ENCODE results near the gene ZDHHC7.

ZDHHC7 gene

DNA sequence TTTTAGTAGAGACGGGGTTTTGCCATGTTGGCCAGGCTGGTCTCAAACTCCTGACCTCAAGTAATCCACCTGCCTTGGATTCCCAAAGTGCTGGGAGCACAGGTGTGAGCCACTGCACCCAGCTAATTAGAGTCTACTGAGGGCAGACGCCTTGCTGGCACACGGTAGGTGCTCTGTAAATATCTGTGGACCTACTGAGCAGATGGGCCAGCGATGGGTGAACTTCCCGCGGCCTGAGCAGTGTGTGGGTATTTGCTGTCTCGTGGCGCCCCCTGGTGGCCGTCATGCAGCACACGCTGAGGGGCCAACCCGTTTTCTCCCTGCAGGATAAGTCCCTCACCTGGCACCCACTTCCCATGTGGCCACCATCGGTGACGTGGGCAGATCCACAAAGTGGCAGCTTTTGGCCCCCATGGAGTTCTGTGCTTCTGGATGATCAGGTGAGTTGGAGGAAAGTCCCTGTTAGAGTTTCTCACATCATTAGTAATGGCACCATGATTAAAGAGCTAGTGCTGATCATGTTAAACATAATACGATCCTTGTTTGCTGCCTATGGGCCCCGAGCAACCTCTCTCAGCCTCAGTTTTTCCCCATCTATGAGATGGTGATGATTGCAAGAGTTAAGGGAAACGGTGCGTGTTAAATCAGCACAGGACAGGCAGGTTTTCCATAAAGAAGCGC is 40.7 kb downstream of the ZDHHC7 start:
- in situ Hi-C loops (cut with HindIII; ENCODE audit: low sequenced_read_pairs) = loop anchor here (10.0 kb wide), 2 partner anchors 206 to 236 kb away; no protein-coding TSS in a partner anchor

DNA sequence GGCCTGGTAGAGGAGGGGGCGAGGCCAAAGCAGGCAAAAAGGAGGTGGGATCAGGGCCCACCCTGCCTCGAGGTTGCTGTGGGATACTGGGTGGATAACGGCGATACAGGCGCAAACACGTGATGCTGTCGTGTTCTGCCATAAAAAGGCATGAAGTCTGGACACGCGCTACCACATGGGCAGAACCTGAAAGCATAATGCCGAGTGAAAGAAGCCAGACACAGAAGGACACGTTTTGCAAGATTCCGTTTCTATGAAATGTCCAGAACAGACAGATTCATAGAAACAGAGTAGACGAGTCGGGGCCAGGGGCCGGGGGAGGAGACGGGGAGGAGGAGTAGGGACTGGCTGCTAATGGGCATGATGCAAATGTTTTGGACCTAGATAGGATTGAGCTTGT is 43.5 kb downstream of the ZDHHC7 start:
- in situ Hi-C loops (cut with HindIII; ENCODE audit: low sequenced_read_pairs) = no loop called here

DNA sequence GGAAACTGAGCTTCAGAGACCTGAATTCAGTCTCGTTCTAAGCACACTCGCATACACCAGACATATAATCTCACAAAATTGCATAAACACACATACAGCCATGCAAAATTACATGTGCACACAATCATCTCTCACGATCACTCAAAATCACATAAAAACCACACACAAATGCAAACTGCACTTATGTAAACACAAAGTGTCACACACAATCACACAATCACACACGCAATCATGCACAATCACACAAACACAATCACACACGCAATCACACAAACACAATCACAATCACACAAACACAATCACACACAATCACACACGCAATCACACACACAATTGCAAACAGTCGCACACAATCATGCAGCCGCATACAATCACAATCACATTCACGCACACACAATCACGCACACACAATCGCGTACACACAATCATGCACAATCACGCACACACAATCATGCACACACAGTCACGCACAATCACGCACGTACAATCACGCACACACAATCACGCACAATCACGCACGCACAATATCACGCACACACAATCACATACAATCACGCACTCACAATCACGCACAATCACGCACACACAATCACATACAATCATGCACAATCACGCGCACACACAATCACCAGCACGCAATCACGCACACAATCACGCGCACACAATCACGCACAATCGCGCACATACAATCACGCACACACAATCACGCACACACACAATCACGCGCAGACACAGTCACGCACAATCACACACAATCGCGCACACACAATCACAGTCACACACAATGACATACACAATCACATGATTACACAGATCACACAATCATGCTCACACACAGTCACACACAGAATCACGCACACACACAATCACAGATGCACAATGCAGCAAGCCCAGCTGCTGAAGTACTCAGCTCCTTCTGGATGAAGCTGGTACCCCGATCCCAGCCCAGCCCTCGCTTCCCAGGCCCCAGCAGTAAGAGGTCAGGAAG is 45.6 kb downstream of the ZDHHC7 start:
- in situ Hi-C loops (cut with HindIII; ENCODE audit: low sequenced_read_pairs) = no loop called here

DNA sequence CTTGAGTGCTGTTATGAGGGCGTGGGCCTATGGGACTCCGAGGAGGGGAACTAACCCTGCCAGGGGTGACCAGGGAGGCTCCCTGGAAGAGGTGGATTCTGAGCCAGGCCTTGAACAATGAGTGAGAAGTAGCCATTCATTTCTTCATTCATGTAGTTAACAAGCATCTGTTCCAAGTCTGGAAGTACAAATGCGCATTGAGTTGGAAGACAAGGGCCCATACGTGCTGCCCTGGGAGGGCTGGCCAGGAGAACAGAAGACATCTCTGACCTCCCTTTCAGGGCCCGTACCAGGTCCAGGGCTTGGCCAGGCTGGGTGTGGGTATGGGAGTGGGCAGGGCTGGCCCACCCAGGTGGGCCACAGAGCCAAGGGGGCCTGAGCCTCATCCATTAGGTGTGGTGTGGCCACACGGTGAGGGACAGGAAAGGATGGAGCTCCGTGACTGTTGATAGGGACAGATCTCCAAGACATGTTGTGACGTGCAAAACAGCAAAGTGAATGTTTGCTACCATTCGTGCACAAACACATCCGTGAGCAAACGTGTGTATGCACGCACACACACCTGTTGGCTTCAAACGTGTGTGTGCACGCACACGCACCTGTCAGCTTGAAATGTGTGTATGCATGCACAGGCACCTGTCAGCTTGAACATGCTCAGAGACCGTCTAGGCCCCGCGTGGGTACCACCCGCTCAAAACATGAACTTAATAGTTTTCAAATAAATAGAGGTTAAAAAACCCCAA is 46.8 kb downstream of the ZDHHC7 start:
- in situ Hi-C loops (cut with HindIII; ENCODE audit: low sequenced_read_pairs) = no loop called here

DNA sequence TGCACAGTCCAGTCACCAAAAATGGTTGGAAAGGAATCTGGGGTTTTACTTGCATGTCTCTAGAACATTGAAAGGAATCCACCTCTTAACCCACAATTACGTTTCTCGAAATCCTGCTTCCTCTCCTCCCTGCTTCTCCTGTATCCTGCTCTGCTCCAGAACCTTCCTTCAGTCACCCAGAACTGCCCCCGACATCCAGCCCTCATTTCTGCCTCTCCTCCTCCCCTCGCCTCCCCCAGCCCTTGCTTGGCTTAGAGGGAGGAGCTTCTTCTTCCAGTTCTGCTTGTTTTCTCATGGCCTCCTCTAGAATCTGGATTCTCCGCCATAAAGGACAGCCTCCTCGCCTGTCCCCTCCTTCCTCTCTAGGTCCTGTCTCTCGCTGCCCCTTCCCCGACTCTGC is 48.3 kb downstream of the ZDHHC7 start:
- in situ Hi-C loops (cut with HindIII; ENCODE audit: low sequenced_read_pairs) = no loop called here

DNA sequence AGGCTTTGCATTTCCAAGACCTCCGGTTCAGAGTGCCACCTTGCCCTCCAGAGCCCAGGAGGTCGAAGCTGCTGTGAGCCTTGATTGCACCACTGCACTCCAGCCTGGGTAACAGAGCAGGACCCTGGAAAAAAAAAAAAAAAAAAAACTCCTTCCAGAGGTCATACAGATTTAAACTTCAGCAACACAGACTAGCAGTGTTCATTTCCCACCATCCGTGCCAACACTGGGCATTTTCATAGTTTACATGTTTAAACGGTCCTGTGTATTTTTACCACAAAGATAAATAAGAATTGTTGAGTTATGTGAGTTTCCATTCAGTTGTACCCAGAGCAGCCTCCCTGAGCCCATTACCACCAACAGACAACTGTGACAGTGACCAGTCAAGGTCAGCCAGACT is 50.4 kb downstream of the ZDHHC7 start:
- in situ Hi-C loops (cut with HindIII; ENCODE audit: low sequenced_read_pairs) = no loop called here

DNA sequence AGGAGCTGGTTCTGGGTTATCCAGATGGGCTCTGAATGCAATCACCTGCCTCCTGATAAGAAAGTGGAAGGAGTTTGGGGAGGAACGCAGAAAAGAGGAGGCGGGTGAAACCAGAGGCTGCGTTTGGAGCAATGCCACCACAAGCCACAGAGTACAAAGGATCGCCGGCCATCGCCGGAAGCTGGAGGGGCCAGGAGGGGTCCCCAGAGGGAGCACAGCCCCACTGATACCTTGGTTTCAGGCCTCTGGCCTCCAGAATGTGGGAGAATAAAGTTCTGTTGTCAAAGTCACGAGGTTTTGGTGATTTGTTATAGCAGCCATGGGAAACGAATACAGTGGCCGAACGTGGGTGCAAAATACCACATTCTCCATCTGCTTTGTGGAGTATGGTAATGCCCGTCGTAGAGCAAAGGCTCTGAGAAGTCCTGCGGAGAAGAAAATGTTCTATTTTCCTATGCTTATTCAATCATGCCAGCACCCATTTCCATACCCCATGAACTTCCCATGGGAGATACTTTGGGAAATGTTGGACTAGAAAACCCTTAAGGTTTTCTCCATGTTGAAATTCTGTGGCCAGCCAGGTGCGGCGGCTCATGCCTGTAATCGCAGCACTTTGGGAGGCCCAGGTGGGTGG is 51.4 kb downstream of the ZDHHC7 start:
- in situ Hi-C loops (cut with HindIII; ENCODE audit: low sequenced_read_pairs) = no loop called here

DNA sequence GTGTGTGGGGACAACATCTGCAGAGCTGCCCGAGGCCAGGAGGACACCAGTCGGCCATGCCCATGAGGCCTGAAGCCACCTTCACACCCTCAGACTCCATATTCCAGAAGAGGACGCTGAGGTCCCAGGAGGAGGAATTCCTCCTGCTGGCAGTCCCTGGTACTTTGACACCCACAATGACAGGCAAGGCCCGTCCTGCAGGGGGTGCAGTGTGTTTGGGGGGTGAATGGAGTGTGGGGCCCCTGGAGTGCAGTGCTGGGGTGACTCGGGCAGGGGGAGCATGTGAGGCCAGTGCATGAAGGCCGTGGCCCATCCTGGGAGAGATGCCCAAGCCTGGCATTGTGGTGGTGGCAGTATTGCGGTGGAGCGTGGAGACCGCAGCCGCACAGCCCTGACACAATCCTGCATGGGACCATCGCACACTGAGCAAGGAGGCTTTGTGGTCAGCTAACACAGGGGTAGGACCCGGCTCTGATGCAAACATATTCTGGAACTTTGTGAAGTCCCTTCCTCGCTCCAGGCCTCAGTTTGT is 52.2 kb downstream of the ZDHHC7 start:
- in situ Hi-C loops (cut with HindIII; ENCODE audit: low sequenced_read_pairs) = no loop called here

DNA sequence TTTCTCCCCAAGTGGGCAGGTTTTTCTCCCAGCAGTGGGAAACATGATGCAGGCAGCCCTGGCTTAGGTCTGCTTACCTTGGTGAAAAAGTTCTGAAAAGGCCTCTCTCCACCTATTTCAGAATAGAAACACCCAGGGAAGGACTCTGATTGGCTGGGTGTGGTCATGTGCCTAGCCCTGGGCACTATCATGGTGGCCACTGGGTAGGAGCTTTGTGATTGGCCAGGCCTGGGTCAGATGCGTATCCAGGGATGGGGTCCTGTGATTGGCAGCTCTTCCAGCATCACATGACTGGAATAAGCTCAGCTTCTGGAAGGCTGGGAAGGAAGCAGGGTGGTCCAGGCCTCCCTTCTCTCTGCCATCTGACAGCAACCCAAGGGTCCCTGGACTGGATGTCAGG is 53.5 kb downstream of the ZDHHC7 start:
- in situ Hi-C loops (cut with HindIII; ENCODE audit: low sequenced_read_pairs) = no loop called here

DNA sequence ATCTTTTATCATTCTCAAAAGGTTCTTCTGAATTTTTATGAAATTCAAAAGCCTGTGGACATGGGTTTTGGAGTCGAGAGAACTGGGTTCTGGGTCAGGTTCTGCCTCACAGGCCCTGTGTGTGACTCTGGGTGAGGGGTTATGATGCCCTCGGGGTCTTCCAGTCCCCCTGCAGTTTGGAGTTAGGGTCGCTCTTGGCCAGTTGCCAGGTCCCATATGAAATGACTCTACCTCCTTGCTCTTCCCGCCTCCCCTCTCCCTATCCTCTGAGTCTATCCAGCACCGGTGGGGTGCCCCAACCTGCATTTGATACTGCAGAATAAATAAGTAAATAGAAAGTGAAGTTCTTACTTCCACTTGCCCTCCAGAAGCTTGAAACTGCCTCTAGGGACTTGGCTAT is 54.1 kb downstream of the ZDHHC7 start:
- in situ Hi-C loops (cut with HindIII; ENCODE audit: low sequenced_read_pairs) = no loop called here

DNA sequence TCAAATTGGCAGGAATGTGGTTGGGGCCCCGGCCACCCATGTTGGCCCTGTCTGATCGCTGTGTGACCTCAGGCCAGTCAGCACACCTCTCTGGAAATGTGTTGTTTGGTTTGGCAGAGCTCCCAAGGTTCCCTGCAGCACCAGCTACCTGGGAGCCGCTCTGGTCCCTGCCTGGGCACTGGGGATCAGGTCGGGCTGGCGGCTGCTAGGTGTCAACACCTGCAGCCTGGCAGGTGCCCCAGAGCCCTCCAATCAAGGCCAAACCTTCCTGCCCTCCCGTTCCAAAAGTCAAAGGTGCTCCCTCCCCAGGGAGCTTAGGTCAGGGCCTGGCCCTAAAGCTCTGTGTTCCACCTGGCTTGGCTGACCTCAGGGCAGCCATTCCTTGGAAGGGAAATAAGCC is 55.9 kb downstream of the ZDHHC7 start:
- in situ Hi-C loops (cut with HindIII; ENCODE audit: low sequenced_read_pairs) = no loop called here

DNA sequence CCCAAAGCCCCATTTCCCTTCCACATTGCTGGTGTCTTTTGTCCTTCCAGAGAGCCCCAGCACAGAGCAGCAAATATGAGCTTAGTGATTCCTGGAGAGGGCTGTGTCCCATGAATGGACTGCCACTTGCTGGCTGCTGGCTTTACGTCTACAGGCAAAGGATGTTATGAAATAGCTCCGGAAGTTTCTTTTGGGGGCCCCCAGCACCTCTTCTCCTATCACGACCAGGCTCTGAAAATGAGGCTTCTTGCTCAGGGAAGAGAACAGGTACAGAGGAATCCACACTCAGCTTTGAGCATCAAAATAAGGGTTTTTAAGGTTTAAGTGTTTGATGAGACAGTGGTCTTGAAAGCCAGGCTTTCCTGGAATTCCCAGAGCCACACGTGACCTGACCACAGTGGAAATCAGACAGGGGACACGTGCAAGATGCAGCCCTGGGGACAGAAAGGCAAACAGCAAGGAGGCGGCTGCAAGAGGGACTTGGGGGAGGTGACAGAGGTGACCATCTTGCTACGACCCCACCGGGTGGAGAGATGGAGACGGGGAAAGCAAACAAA is 58.1 kb downstream of the ZDHHC7 start:
- in situ Hi-C loops (cut with HindIII; ENCODE audit: low sequenced_read_pairs) = no loop called here

DNA sequence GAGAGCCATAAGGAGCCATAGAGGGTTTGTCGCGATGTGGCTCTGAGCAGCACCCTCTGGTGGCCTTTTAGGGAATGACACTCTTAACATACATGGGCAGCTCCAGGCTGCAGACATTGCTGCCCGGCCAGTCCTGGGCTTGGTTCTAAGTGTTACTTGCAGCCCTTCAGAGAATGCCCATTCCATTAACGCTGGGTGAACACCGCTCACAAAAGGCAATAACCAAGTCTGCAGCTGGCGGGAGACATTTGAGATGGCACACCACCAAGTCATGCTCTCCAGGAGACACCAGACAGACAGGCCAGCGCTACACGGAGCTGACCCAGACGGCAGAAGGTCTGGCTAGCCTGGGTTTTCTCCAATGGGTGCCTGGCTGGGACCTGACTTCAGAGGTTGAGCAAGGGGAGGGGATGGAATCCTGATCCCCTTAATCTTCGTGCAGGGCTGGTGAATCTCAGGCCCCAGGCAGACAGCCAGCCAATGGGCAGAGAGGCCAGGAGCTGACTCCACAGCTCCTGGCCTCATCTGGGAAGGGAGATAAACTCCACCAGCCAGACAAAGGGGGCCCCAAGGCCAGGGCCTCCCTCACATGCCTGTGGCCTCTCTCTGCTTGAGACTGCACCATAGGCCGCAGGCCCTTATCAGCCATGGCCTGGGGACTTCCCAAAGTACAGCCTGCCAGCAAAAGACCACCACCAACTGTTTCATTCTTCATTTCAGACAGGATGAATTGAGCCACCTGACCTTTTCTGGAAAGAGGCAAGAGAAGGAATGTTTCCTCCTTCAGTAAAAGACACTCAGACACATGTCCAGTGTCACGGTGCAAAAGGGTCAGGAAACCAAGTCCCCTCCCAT is 58.8 kb downstream of the ZDHHC7 start:
- in situ Hi-C loops (cut with HindIII; ENCODE audit: low sequenced_read_pairs) = no loop called here

DNA sequence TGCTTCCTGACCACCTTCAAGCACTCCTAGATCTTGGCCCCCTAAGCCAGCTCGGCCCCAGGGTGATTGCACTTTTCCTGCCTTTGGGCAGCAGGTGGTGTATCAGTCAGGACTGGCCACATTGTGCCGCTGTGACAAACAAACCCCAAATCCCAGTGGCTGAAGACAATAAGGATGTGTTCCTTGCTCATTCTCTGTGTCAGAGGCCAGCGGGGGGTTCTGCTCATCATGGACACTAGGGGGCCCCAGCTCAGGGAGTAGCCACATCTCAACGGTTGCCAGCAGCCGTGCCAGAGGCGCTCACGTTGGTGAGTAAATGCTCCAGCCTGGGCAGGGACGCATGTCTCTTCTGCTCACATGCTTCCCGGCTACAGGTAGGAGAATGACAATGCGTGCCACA is 60.4 kb downstream of the ZDHHC7 start:
- in situ Hi-C loops (cut with HindIII; ENCODE audit: low sequenced_read_pairs) = no loop called here

DNA sequence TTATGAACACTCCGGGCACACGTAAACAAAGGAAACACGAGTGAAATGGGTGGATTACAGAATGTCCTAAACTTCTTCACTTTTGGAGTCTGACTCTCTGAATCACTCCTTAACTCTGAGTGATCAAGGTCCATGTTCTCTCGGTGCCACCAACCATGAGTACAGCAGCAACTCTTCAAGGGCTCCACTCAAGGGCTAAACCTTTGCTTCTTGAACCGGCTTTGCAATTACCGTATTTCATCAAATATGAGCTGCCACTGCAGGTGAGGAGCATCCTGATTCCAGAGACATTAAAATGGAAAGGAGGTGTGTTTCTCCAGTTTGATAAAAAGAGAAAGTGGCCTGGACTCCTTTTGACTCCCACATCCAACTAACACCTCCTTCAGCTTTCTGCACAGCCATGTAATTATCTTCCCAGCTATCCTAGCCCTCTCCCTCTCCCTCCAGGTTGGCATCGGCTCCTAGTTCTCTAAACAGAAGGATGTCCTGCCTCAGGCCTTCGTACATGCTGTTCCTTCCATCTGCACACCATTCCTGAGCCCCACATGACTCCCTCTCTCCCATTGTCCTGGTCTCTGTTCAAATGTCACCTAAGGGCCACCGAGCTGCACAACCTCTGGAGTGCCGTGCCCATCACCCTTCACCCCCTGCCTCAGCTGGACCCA is 61.4 kb downstream of the ZDHHC7 start:
- in situ Hi-C loops (cut with HindIII; ENCODE audit: low sequenced_read_pairs) = no loop called here

DNA sequence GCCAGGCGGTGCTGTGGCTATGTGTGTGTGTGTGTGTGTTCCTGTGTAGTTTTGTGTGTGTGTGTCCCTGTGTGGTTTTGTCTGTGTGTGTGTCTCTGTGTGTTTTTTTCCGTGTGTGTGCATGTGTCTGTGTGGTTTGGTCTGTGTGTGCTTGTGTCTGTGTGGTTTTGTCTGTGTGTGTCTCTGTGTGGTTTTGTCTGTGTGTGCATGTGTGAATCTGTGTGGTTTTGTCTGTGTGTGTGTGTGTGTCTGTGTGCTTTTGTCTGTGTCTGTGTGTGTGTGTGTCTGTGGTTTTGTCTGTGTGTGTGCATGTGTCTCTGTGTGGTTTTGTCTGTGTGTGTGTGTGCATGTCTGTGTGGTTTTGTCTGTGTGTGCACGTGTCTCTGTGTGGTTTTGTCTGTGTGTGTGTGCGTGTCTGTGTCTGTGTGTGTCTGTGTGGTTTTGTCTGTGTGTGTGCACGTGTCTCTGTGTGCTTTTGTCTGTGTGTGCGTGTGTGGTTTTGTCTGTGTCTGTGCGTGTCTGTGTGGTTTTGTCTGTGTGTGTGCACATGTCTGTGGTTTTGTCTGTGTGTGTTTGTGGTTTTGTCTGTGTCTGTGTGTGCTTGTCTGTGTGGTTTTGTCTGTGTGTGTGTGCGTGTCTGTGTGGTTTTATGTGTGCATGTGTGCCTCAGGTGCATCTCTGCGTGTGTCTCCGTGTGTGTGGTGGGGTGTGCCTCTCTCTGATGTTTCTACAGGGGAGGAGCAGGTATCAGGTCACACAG is 62.3 kb downstream of the ZDHHC7 start:
- in situ Hi-C loops (cut with HindIII; ENCODE audit: low sequenced_read_pairs) = no loop called here

DNA sequence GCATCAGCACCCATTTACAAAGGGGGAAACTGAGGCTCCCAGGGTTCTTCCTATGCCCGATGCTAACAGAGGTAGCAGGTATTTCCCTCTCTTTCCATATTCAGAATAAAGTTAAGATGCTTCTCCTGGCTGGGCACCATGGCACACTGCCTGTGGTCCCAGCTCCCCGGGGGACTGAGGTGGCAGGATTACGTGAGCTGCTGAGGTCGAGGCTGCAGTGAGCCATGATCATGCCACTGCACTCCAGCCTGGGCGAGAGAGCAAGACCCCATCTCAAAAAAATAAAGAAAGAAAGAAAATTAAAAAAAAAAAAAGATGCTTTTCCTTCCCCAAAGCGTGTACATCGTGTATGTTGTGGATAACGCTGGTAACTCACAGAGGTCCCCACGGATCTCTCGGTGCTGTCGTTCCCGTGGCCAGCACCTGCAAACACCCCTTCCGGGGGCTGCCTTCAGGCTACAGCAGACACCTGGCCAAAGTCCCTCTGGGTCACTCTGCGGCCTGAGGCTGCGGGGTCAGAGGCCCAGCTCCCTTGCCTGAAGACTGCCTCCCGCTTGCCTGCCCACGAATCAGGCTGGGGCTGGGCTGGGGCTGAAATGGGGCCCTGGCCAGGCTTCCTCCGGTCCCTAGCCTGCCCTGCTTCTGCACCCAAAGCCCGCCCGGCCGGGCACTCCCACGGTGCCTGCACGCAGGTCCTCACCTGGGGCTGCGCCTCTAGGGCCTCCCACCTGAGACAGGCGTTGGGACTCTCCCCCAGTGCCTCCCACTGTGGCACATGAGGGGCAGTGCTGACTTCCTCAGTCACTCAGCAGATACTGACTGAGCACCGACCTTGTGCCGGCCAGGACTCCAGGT is 63.1 kb downstream of the ZDHHC7 start:
- in situ Hi-C loops (cut with HindIII; ENCODE audit: low sequenced_read_pairs) = no loop called here
